Lower leg skin (tissue), 4 donors: ENCODE measurements around the gene ARID1B. TPM values are rescaled to one million over a fixed set of nuclear protein-coding genes. Genes with fewer than 3 reads are reported as not detected.

ENCODE experiments used
- DNase-seq, 2 donors: peaks; one replicate each; pipeline ENCODE4 v3.0.0-alpha.2; 2019; ENCODE audit warnings: low spot score in 2 of 2
- H3K4me3 ChIP-seq: fragments of 200-600 bp; sonication (generic); 2 replicates; pipeline ENCODE4 v1.5.1; 2017; ENCODE audit warnings: mild to moderate bottlenecking, low read depth; ENCODE audit not compliant: poor library complexity, severe bottlenecking
- POLR2A ChIP-seq, 2 donors: fragments of 450-650 bp; IDR thresholded peaks; one replicate each; pipeline ENCODE4 v1.6.1; 2016 to 2017; ENCODE audit warnings: antibody characterized with exemption in 2 of 2, mild to moderate bottlenecking in 1 of 2, moderate library complexity in 1 of 2
- WGBS, 2 donors: methylation state at CpG; one replicate each; pipeline ENCODE4 v1.1.5; 2018; 5-methylcytosine and 5-hydroxymethylcytosine counted together
- intact Hi-C: fragments of 100-400 bp; cut with DNase I; formaldehyde crosslinking; loops from one replicate; pipeline ENCODE4 v1.15.0; 2023; ENCODE audit warnings: low total_unique reads
- total RNA-seq, 4 donors: library from RNA; depleted of rRNA; stranded (reverse); fragments of >200 nt; gene quantifications; one replicate each; pipeline ENCODE4 v1.1.0, GENCODE V29; 2016
- TF ChIP-seq, protein P1 (sequence below), 3 donors: fragments of 450-650 bp; IDR thresholded peaks; one replicate each; pipeline ENCODE4 v1.5.1; 2016; ENCODE audit warnings: antibody characterized with exemption in 3 of 3, mild to moderate bottlenecking in 3 of 3, moderate library complexity in 2 of 3

ARID1B gene
- total RNA-seq, 4 donors from 2014 or later = 87.3 to 132 (median 102) TPM

DNA sequence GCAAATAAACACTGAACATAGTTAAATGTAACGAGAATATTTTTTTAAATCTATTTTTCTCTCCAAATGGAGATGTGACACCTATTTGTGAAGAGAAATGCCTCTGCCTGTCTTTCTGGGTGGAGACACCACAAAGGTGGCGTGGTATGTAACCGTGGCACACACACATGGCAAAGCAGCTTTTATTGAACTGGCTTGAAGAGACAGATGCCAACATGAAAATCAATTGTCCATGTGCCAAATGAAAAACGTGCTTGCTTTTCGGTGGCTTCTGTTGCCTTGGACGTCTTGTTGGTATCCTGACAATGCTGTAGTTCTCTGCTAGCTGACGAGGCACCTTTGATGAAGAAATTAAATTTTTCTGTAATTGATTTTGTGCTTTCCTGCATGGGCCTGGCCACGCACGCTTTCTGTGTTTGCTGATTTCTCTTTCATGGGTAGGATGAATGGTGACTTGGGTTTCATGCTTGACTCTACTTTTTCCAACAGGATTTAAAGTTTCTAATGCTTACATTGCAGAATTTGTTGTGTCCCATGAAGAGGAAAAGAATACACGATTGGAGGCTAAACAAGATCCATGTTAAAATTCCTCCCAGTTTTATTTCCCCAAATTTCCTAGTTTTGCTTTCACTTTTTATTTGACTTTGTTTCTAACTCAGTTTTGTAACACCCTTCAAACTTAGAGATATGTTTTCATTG is 343.5 kb downstream of the ARID1B start:
- WGBS, 2 donors = 51 to 59% methylated on average over 10 of the region's 10 CpGs
- H3K4me3 ChIP-seq = no peak overlapping the region
- no peak for DNase-seq
- no peak for TF ChIP-seq POLR2A (IDR thresholded peaks at IDR 0.05)
- TF ChIP-seq, protein P1, sequence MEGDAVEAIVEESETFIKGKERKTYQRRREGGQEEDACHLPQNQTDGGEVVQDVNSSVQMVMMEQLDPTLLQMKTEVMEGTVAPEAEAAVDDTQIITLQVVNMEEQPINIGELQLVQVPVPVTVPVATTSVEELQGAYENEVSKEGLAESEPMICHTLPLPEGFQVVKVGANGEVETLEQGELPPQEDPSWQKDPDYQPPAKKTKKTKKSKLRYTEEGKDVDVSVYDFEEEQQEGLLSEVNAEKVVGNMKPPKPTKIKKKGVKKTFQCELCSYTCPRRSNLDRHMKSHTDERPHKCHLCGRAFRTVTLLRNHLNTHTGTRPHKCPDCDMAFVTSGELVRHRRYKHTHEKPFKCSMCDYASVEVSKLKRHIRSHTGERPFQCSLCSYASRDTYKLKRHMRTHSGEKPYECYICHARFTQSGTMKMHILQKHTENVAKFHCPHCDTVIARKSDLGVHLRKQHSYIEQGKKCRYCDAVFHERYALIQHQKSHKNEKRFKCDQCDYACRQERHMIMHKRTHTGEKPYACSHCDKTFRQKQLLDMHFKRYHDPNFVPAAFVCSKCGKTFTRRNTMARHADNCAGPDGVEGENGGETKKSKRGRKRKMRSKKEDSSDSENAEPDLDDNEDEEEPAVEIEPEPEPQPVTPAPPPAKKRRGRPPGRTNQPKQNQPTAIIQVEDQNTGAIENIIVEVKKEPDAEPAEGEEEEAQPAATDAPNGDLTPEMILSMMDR (IDR thresholded peaks at IDR 0.05) = no peak
- intact Hi-C loops = no loop called here

DNA sequence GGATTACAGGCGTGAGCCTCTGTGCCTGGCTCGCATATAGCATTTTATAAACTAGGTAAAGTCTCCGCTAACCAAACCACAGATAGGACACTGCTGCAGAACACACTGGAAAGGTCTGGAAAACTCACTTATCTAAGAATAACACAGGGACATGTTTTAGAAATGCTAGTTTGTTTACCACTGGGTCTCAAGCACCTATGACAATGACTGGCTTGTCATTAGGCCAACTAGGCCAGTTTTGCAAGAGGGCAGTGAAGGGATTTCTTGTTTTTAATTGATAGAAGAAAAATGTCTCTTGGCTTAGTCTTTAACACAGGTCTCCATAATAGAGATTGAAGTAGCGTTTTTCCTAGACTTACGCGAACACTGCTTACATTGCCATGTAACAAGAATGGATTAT is 344.7 kb downstream of the ARID1B start:
- WGBS, 2 donors = 95% methylated on average over 6 of the region's 6 CpGs
- no peak overlapping the region for H3K4me3 ChIP-seq
- TF ChIP-seq POLR2A (IDR thresholded peaks at IDR 0.05) = no peak
- TF ChIP-seq, protein P1 (IDR thresholded peaks at IDR 0.05) = no peak
- no peak for DNase-seq
- intact Hi-C loops = no loop called here

DNA sequence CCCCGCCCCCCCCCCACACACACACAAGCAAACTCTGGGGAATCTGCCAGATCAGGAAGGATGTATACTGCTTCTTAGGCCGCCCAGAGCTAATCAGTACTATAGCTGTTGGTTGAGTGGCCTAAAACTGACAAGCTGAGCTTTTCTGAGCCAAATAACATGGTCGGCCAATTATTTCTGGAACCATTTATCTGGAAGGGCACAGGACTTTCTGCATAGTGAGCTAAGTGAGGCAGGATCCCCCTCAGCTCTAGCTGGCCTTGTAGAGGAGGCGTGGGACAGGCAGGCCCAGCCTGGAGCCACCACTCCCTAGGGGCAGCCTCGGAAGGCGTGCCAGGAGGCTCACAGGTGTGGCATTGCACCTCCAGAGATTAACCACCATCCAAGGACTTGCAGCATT is 346.1 kb downstream of the ARID1B start:
- intact Hi-C loops = no loop called here
- no peak overlapping the region for H3K4me3 ChIP-seq
- 54 to 57% methylated on average over 6 of the region's 6 CpGs for WGBS, 2 donors
- no peak for DNase-seq
- TF ChIP-seq POLR2A (IDR thresholded peaks at IDR 0.05) = no peak
- TF ChIP-seq, protein P1 (IDR thresholded peaks at IDR 0.05) = no peak

DNA sequence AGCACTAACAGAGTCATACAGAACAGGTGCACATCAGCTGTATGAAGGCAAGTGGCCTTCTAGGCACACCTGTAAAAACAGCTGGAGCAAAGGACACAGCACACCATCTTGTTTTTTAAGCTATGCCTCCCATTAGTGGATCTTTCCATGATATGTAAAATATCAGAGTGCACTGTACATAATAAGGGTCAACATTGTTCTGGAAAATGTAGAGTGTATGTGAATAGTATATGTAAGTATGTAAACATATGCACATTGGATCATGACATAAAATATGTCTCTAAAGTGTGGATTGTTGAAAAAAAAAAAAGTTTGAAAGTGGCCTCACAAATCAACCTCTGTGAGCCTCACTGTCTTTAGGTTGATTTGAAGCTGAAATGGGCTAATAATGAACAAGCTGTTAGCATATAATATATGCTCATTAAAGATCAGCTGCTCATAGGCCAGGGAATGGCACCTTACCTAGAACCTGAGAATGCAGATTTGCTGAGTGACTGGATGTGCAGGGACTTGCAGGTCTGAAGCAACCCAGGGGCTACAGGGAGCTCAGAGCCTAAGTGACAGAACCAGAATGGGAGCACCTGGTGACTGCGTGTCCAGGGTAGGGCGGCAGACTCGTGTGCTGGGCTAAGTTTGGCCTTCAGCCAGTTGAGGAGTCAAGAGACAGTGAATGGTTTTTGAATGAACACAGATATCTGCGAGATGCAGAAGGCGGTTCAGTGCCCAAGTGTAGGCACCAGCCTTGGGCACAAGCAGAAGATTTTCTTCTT is 347.5 kb downstream of the ARID1B start:
- intact Hi-C loops = no loop called here

GRCh38 chr6:157125531-157125930 is 348.4 kb downstream of the ARID1B start:
- WGBS, 2 donors = 87 to 94% methylated on average over 7 of the region's 7 CpGs
- intact Hi-C loops = no loop called here
- no peak for DNase-seq
- H3K4me3 ChIP-seq = no peak overlapping the region
- TF ChIP-seq POLR2A (IDR thresholded peaks at IDR 0.05) = no peak

More for the DNA sequence above, 347.5 kb downstream of the ARID1B start:
- no peak overlapping the region for H3K4me3 ChIP-seq
- 61 to 70% methylated on average over 5 of the region's 5 CpGs for WGBS, 2 donors
- TF ChIP-seq, protein P1 (IDR thresholded peaks at IDR 0.05) = no peak
- TF ChIP-seq POLR2A (IDR thresholded peaks at IDR 0.05) = no peak
- no peak for DNase-seq
